Sigmoid colon (tissue), 7 donors: ENCODE results near the gene EVC. TPM values are rescaled to one million over a fixed set of nuclear protein-coding genes. Genes with fewer than 3 reads are reported as not detected.

Experiments used
- DNase-seq: peaks from one replicate; pipeline ENCODE4 v3.0.0-alpha.2; 2019
- H3K27ac ChIP-seq, 4 donors: fragments of 200-600 bp; sonication (generic); one replicate each; pipeline ENCODE4 v1.5.1; 2016 to 2019; ENCODE audit warnings: mild to moderate bottlenecking in 1 of 4
- H3K27me3 ChIP-seq, 3 donors: fragments of 200-600 bp; sonication (generic); one replicate each; pipeline ENCODE4 v1.5.1; 2019; ENCODE audit warnings: mild to moderate bottlenecking in 1 of 3
- H3K36me3 ChIP-seq, 4 donors: fragments of 200-600 bp; sonication (generic); one replicate each; pipeline ENCODE4 v1.5.1; 2016 to 2019
- H3K4me1 ChIP-seq, 4 donors: fragments of 200-600 bp; sonication (generic); one replicate each; pipeline ENCODE4 v1.5.1; 2017 to 2019
- H3K4me3 ChIP-seq, 4 donors: fragments of 200-600 bp; sonication (generic); one replicate each; pipeline ENCODE4 v1.5.1; 2017 to 2019; ENCODE audit warnings: mild to moderate bottlenecking in 2 of 4, moderate library complexity in 1 of 4
- H3K9me3 ChIP-seq, 4 donors: fragments of 200-600 bp in 3 of 4; sonication (generic) in 3 of 4; one replicate each; pipeline versions ENCODE4 v1.5.1 to v1.6.1; 2013 to 2019
- CTCF ChIP-seq, 4 experiments: fragments of 450-650 bp in 3 of 4; fragments of 200-600 bp in 1 of 4; IDR thresholded peaks; one replicate each; pipeline ENCODE4 v1.5.1; 2016 to 2019; ENCODE audit warnings: antibody characterized with exemption in 4 of 4, mild to moderate bottlenecking in 3 of 4, moderate library complexity in 2 of 4
- EP300 ChIP-seq, 4 donors: sonication (generic); formaldehyde crosslinking; IDR thresholded peaks; one replicate each; pipeline ENCODE4 v1.6.1; 2017; ENCODE audit warnings: antibody characterized with exemption in 4 of 4
- POLR2A ChIP-seq, 2 donors: fragments of 450-650 bp; IDR thresholded peaks; one replicate each; pipeline ENCODE4 v1.6.1; 2016; ENCODE audit warnings: antibody characterized with exemption in 2 of 2, mild to moderate bottlenecking in 2 of 2, moderate library complexity in 2 of 2
- POLR2AphosphoS5 ChIP-seq, 4 donors: sonication (generic); formaldehyde crosslinking; IDR thresholded peaks; one replicate each; pipeline ENCODE4 v1.6.1; 2017; ENCODE audit warnings: antibody characterized with exemption in 4 of 4
- WGBS, 2 donors: extraction: QIAGEN DNeasy Blood & Tissue Kit; methylation state at CpG; one replicate each; pipeline ENCODE4 v1.1.7; 2013; 5-methylcytosine and 5-hydroxymethylcytosine counted together
- intact Hi-C: fragments of 100-400 bp; cut with DNase I; formaldehyde crosslinking; loops from one replicate; pipeline ENCODE4 v1.15.1; 2023
- polyA plus RNA-seq, 3 donors: library from polyadenylated mRNA; stranded (reverse); fragments of 200-250 nt; gene quantifications; one replicate each; pipeline ENCODE4 v1.2.3, GENCODE V29; 2013
- total RNA-seq, 4 donors: library from RNA; depleted of rRNA; stranded (reverse); fragments of >200 nt; gene quantifications; one replicate each; pipeline ENCODE4 v1.1.0, GENCODE V29; 2016
- donor health status: healthy with polysubstance abuse.
- donor health status: Bipolar disorder and iron deficiency.
- donor health status: healthy.

Gene EVC
- total RNA-seq: 10 to 100 TPM; 15.6 to 35.2 (median 24.4) TPM
- polyA plus RNA-seq: 1 to 10 TPM in 2 of 3 donors, under 1 TPM in 1; 0.46 to 3.4 (median 1.2) TPM

- H3K27ac ChIP-seq: peak within 1 kb of the TSS; percentile 83 to 92 (median 88)
- 1 to 15% methylated on average over 49 of the region's 49 CpGs for WGBS, 2 donors
- H3K4me3 ChIP-seq: peak within 1 kb of the TSS; percentile 37 to 67 (median 57)
- H3K36me3 ChIP-seq: no peaks in the 10 kb centered on the region
- H3K4me1 ChIP-seq: peaks cover 0 to 50% (median 45%) of the 10 kb centered on the region in 4 donors
- no peaks in the 10 kb centered on the region for H3K27me3 ChIP-seq
- H3K9me3 ChIP-seq: no peaks in the 10 kb centered on the region
- peak; percentile 94 for DNase-seq
- peak; percentile 50 to 77 (median 68) for TF ChIP-seq POLR2AphosphoS5 (IDR thresholded peaks at IDR 0.05)
- no peak for TF ChIP-seq EP300 (IDR thresholded peaks at IDR 0.05)
- no peak for TF ChIP-seq CTCF (IDR thresholded peaks at IDR 0.05)
- TF ChIP-seq POLR2A (IDR thresholded peaks at IDR 0.05): no peak
- intact Hi-C loops: loop anchor here (2.0 kb wide), 1 partner anchor 102 kb away; no protein-coding TSS in a partner anchor
Observed at GRCh38 chr4:5710961-5711478, at the start of gene EVC. Gene EVC, plus strand, starts transcription at chr4:5711201. Its CDS starts 180 bp downstream, at chr4:5711381.

- intact Hi-C loops: no loop called here
- H3K27me3 ChIP-seq: no peaks in the 10 kb centered on the region
Observed at GRCh38 chr4:5661237-5661636, 49.8 kb upstream of the EVC start.

GRCh38 chr4:5662555-5662954, 48.4 kb upstream of the EVC start:
- WGBS, 2 donors: 53 to 80% methylated on average over 1 of the region's 1 CpG

More at GRCh38 chr4:5661237-5661636, 49.8 kb upstream of the EVC start:
- no peak for DNase-seq
- H3K4me1 ChIP-seq: no peaks in the 10 kb centered on the region
- H3K27ac ChIP-seq: no peak overlapping the region
- H3K4me3 ChIP-seq: no peak overlapping the region
- no peaks in the 10 kb centered on the region for H3K9me3 ChIP-seq
- peaks cover 9 to 62% (median 19%) of the 10 kb centered on the region in 4 donors for H3K36me3 ChIP-seq
- 64 to 87% methylated on average over 4 of the region's 4 CpGs for WGBS, 2 donors
- TF ChIP-seq POLR2A (IDR thresholded peaks at IDR 0.05) (no peak), POLR2AphosphoS5 (IDR thresholded peaks at IDR 0.05) (no peak), EP300 (IDR thresholded peaks at IDR 0.05) (no peak), CTCF (IDR thresholded peaks at IDR 0.05) (no peak)

DNA sequence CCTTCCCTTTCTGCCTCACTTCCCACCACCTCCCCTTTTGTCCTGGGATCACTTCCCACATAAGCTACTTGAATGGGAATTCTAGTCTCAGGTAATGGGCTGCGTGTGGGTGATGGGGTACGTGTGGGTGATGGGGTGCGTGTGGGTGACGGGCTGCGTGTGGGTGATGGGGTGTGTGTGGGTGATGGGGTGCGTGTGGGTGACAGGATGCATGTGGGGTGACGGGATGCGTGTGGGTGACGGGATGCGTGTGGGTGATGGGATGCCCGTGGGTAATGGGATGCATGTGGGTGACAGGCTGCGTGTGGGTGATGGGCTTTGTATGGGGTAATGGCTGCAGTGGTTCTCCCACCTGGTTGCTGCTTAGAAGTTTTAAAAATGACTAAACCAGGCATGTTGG, 46.2 kb upstream of the EVC start:
- WGBS, 2 donors: 95 to 96% methylated on average over 12 of the region's 12 CpGs
- intact Hi-C loops: no loop called here
- TF ChIP-seq POLR2AphosphoS5 (IDR thresholded peaks at IDR 0.05): no peak
- no peak for TF ChIP-seq CTCF (IDR thresholded peaks at IDR 0.05)
- TF ChIP-seq POLR2A (IDR thresholded peaks at IDR 0.05): no peak
- TF ChIP-seq EP300 (IDR thresholded peaks at IDR 0.05): no peak

More at GRCh38 chr4:5662555-5662954, 48.4 kb upstream of the EVC start:
- Histone ChIP-seq H3K4me1 (no peaks in the 10 kb centered on the region), H3K9me3 (no peaks in the 10 kb centered on the region), H3K36me3 (peaks cover 9 to 58% (median 19%) of the 10 kb centered on the region in 4 donors), H3K27me3 (no peaks in the 10 kb centered on the region), H3K4me3 (no peak overlapping the region), H3K27ac (no peak overlapping the region)
- intact Hi-C loops: no loop called here
- TF ChIP-seq CTCF (IDR thresholded peaks at IDR 0.05) (no peak), POLR2AphosphoS5 (IDR thresholded peaks at IDR 0.05) (no peak), EP300 (IDR thresholded peaks at IDR 0.05) (no peak), POLR2A (IDR thresholded peaks at IDR 0.05) (no peak)
- no peak for DNase-seq

More for the DNA sequence above, 46.2 kb upstream of the EVC start:
- H3K27me3 ChIP-seq: no peaks in the 10 kb centered on the region
- H3K27ac ChIP-seq: no peak overlapping the region
- H3K4me1 ChIP-seq: no peaks in the 10 kb centered on the region
- no peak overlapping the region for H3K4me3 ChIP-seq
- H3K36me3 ChIP-seq: peaks cover 9 to 53% (median 19%) of the 10 kb centered on the region in 4 donors
- H3K9me3 ChIP-seq: no peaks in the 10 kb centered on the region
- DNase-seq: no peak
